OCI-LY1 (cell line): ENCODE data around the gene HOXA7.

Experiments
- H2AFZ ChIP-seq: fragments of 200-600 bp; sonication (generic), shearing (Covaris generic); 2 replicates; pipeline ENCODE4 v1.6.0; 2014; ENCODE audit warnings: antibody characterized with exemption, mild to moderate bottlenecking, low read length
- H3F3A ChIP-seq: fragments of 200-600 bp; sonication (generic), shearing (Covaris generic); 2 replicates; pipeline ENCODE4 v1.6.0; 2014; ENCODE audit warnings: mild to moderate bottlenecking, antibody characterized with exemption, low read length, moderate library complexity; ENCODE audit not compliant: insufficient read depth
- H3K27ac ChIP-seq: fragments of 200-600 bp; sonication (generic); 2 replicates; pipeline ENCODE4 v1.5.1; 2014; ENCODE audit warnings: low read length, mixed run types, mild to moderate bottlenecking, low read depth; ENCODE audit not compliant: poor library complexity, severe bottlenecking
- H3K27me3 ChIP-seq: fragments of 200-600 bp; sonication (generic); 2 replicates; pipeline ENCODE4 v1.6.0; 2014; ENCODE audit warnings: antibody characterized with exemption, mild to moderate bottlenecking, low read length, moderate library complexity; ENCODE audit not compliant: insufficient read depth
- H3K36me3 ChIP-seq: fragments of 200-600 bp; sonication (generic); 2 replicates; pipeline ENCODE4 v1.6.1; 2014; ENCODE audit warnings: mild to moderate bottlenecking, antibody characterized with exemption, low read length, moderate library complexity, mixed read lengths; ENCODE audit not compliant: insufficient read depth
- H3K4me1 ChIP-seq: fragments of 200-600 bp; sonication (generic); 2 replicates; pipeline ENCODE4 v1.5.1; 2014; ENCODE audit warnings: mild to moderate bottlenecking, low read length, moderate library complexity; ENCODE audit not compliant: insufficient read depth, severe bottlenecking
- H3K4me2 ChIP-seq: fragments of 200-600 bp; sonication (generic), shearing (Covaris generic); 2 replicates; pipeline ENCODE4 v1.6.1; 2014; ENCODE audit warnings: low read length
- H3K4me3 ChIP-seq: fragments of 200-600 bp; sonication (generic); 2 replicates; pipeline ENCODE4 v1.5.1; 2014; ENCODE audit warnings: low read length, low read depth, mild to moderate bottlenecking, mixed read lengths; ENCODE audit not compliant: poor library complexity, severe bottlenecking
- H3K79me2 ChIP-seq: fragments of 200-600 bp; shearing (Covaris generic); 2 replicates; pipeline ENCODE4 v1.6.1; 2016; ENCODE audit warnings: mixed run types, low read length, mixed read lengths; ENCODE audit not compliant: insufficient read depth
- H3K9ac ChIP-seq: fragments of 200-600 bp; sonication (generic), shearing (Covaris generic); 2 replicates; pipeline ENCODE4 v1.6.1; 2014; ENCODE audit warnings: mild to moderate bottlenecking, low read length, mixed read lengths
- H3K9me2 ChIP-seq: fragments of 200-600 bp; sonication (generic), shearing (Covaris generic); 2 replicates; pipeline ENCODE4 v1.6.1; 2014; ENCODE audit warnings: low read depth, mild to moderate bottlenecking, low read length, mixed read lengths
- H3K9me3 ChIP-seq: fragments of 200-600 bp; shearing (Covaris generic); 2 replicates; pipeline ENCODE4 v1.6.1; 2014; ENCODE audit warnings: low read length, mixed read lengths
- H4K20me1 ChIP-seq: fragments of 200-600 bp; sonication (generic), shearing (Covaris generic); 2 replicates; pipeline ENCODE4 v1.6.0; 2016; ENCODE audit warnings: mild to moderate bottlenecking, low read length; ENCODE audit not compliant: insufficient read depth
- CTCF ChIP-seq: fragments of 200-600 bp; sonication (generic), shearing (Covaris generic); IDR thresholded peaks from 2 replicates; pipeline ENCODE4 v1.5.1; 2017; ENCODE audit warnings: mild to moderate bottlenecking, antibody characterized with exemption, low read length, moderate library complexity, mixed read lengths
- EZH2 ChIP-seq: fragments of 200-600 bp; sonication (generic), shearing (Covaris generic); IDR thresholded peaks from 2 replicates; pipeline ENCODE4 v1.8.0; 2017; ENCODE audit warnings: borderline replicate concordance, mixed run types, mild to moderate bottlenecking, antibody characterized with exemption, low read length, moderate library complexity, mixed read lengths

Gene HOXA7

GRCh38 chr7:27176962-27177794, 20.7 kb upstream of the HOXA7 start:
- H4K20me1 ChIP-seq: no peaks in the 10 kb centered on the region
- no peaks in the 10 kb centered on the region for H3K36me3 ChIP-seq
- H3K9me2 ChIP-seq: no peaks in the 10 kb centered on the region
- no peaks in the 10 kb centered on the region for H3F3A ChIP-seq
- no peak overlapping the region for H2AFZ ChIP-seq
- no peak for TF ChIP-seq EZH2
- no peak for TF ChIP-seq CTCF
- H3K27ac ChIP-seq: no peak overlapping the region
- H3K4me3 ChIP-seq: no peak overlapping the region
- no peaks in the 10 kb centered on the region for H3K79me2 ChIP-seq
- H3K27me3 ChIP-seq: peaks cover 9% of the 10 kb centered on the region; the same call in 1 of the 2 replicates
- no peak overlapping the region for H3K4me2 ChIP-seq
- no peaks in the 10 kb centered on the region for H3K9me3 ChIP-seq
- peaks cover 16% of the 10 kb centered on the region for H3K4me1 ChIP-seq
- no peak overlapping the region for H3K9ac ChIP-seq

DNA sequence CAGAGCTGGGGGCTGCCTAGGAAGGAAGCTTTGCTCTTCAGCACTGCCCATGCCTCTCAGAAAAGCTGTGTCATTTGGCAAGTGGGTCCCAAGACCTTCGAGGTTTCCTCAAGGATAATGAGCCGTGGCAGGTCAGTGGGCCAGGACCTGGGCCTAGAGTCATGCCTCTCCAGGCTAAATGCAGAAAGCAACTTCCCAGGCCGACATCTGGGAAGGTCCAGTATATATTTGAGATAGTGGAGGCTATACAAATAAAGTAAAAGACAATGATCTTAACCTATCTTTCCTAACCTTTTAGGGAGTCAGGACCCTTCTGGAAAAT, 20.0 kb upstream of the HOXA7 start:
- H2AFZ ChIP-seq: no peak overlapping the region
- H3F3A ChIP-seq: no peaks in the 10 kb centered on the region
- peaks cover 16% of the 10 kb centered on the region for H3K4me1 ChIP-seq
- no peaks in the 10 kb centered on the region for H3K9me2 ChIP-seq
- peaks cover 9% of the 10 kb centered on the region; the same call in 1 of the 2 replicates for H3K27me3 ChIP-seq
- H3K4me3 ChIP-seq: no peak overlapping the region
- H3K9ac ChIP-seq: no peak overlapping the region
- no peak overlapping the region for H3K27ac ChIP-seq
- H3K4me2 ChIP-seq: no peak overlapping the region
- H4K20me1 ChIP-seq: no peaks in the 10 kb centered on the region
- no peaks in the 10 kb centered on the region for H3K36me3 ChIP-seq
- no peaks in the 10 kb centered on the region for H3K9me3 ChIP-seq
- TF ChIP-seq CTCF (no peak), EZH2 (no peak)
- no peaks in the 10 kb centered on the region for H3K79me2 ChIP-seq

DNA sequence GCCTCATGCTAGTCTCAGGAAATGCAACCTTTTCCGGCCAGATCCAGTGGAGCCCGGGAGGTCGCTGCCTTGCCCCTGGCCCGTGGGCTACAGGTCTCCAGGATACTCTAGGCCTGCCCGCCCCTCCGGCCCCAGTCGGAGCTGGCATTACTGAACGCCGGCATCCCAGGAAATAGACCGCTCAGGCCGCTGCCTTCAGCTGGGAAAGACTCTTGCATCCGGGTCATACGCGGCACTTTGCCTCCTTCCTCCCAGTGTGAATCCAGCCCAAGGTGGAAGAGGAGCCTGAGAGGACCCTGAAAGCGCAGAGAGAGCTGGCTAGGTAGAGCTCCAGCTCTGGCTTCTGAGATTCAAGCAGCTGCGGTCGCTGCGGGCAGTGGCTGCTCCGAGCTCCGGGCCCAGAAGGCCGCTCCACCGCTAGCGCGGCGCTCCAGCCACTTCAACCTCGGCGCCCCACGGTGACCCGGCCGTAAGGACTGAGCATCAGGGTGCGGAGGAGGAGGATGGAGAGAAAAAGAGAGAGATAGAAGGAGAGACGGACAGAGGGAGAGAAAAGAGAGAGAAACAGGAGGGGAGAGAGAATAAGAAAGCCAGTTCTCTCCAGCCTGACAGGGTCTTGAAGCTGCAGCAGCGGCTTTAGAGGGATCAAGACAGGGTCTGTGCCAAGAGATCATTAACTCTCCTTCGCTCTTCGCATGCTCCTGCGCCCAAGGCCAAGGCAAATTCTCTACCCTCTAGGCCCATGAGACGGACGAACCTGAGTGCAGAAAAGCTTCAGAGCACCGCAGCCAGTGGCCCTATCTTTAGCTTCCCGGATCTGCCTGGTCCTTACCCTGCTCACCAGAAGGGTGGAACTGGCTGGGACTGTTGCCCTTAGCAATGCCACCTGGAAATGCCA, 19.4 kb upstream of the HOXA7 start:
- H3K79me2 ChIP-seq: no peaks in the 10 kb centered on the region
- no peaks in the 10 kb centered on the region for H4K20me1 ChIP-seq
- H3K27me3 ChIP-seq: peaks cover 9% of the 10 kb centered on the region; the same call in 1 of the 2 replicates

More for the DNA sequence above, 19.4 kb upstream of the HOXA7 start:
- H2AFZ ChIP-seq: no peak overlapping the region
- H3K4me3 ChIP-seq: no peak overlapping the region
- no peaks in the 10 kb centered on the region for H3K9me3 ChIP-seq
- no peak overlapping the region for H3K4me2 ChIP-seq
- no peak overlapping the region for H3K9ac ChIP-seq
- H3K4me1 ChIP-seq: peaks cover 16% of the 10 kb centered on the region
- H3K27ac ChIP-seq: no peak overlapping the region
- no peak for TF ChIP-seq EZH2
- no peak for TF ChIP-seq CTCF
- H3F3A ChIP-seq: no peaks in the 10 kb centered on the region
- H3K36me3 ChIP-seq: no peaks in the 10 kb centered on the region
- no peaks in the 10 kb centered on the region for H3K9me2 ChIP-seq
